GM23248 (cell line): ENCODE results near the gene NOS2. TPM values are rescaled to one million over a fixed set of nuclear protein-coding genes. Genes with fewer than 3 reads are reported as not detected.
"Not testable (repeated sequence)": the region's sequence is repeated elsewhere in the genome, so short reads cannot be mapped to it uniquely, and the experiment has no call there.

Source experiments
- DNase-seq: peaks from one replicate; pipeline ENCODE4 v3.0.0-alpha.2; 2015
- H2AFZ ChIP-seq: fragments of 200-600 bp; sonication (generic); 2 replicates; pipeline ENCODE4 v1.6.1; 2016; ENCODE audit warnings: antibody characterized with exemption
- H3F3A ChIP-seq: fragments of 200-600 bp; sonication (generic); 2 replicates; pipeline ENCODE4 v1.6.1; 2016; ENCODE audit warnings: mild to moderate bottlenecking, antibody characterized with exemption, mixed run types; ENCODE audit not compliant: insufficient read depth
- H3K27ac ChIP-seq: fragments of 200-600 bp; sonication (generic); 2 replicates; pipeline ENCODE4 v1.5.1; 2016; ENCODE audit warnings: mild to moderate bottlenecking
- H3K27me3 ChIP-seq: fragments of 200-600 bp; sonication (generic); replicated peaks from 2 replicates; pipeline ENCODE4 v1.6.1; 2016; ENCODE audit warnings: mild to moderate bottlenecking; ENCODE audit not compliant: insufficient read depth
- H3K36me3 ChIP-seq: fragments of 200-600 bp; sonication (generic); 2 replicates; pipeline ENCODE4 v1.6.1; 2016; ENCODE audit warnings: low read depth, mild to moderate bottlenecking
- H3K4me1 ChIP-seq: fragments of 200-600 bp; sonication (generic); 2 replicates; pipeline ENCODE4 v1.6.1; 2016; ENCODE audit warnings: mild to moderate bottlenecking; ENCODE audit not compliant: insufficient read depth
- H3K4me2 ChIP-seq: fragments of 200-600 bp; sonication (generic); one replicate; pipeline ENCODE4 v1.6.1; 2016; ENCODE audit warnings: mild to moderate bottlenecking; ENCODE audit not compliant: unreplicated experiment
- H3K4me3 ChIP-seq: fragments of 200-600 bp; sonication (generic); 2 replicates; pipeline ENCODE4 v1.5.1; 2016; ENCODE audit warnings: mild to moderate bottlenecking
- H3K79me2 ChIP-seq: fragments of 200-600 bp; sonication (generic); 2 replicates; pipeline ENCODE4 v1.6.1; 2016; ENCODE audit warnings: mild to moderate bottlenecking; ENCODE audit not compliant: insufficient read depth
- H3K9ac ChIP-seq: fragments of 200-600 bp; sonication (generic); 2 replicates; pipeline ENCODE4 v1.6.1; 2016; ENCODE audit warnings: mild to moderate bottlenecking
- H3K9me2 ChIP-seq: fragments of 200-600 bp; sonication (generic); 2 replicates; pipeline ENCODE4 v1.6.1; 2016; ENCODE audit warnings: mixed run types, mild to moderate bottlenecking, moderate library complexity; ENCODE audit not compliant: insufficient read depth
- H3K9me3 ChIP-seq: fragments of 200-600 bp; sonication (generic); one replicate; pipeline ENCODE4 v1.6.1; 2017; ENCODE audit warnings: low read depth
- H4K20me1 ChIP-seq: fragments of 200-600 bp; sonication (generic); 2 replicates; pipeline ENCODE4 v1.6.0; 2016; ENCODE audit not compliant: insufficient read depth
- EZH2 ChIP-seq: fragments of 200-600 bp; sonication (generic); IDR thresholded peaks from 2 replicates; pipeline ENCODE4 v1.6.1; 2018; ENCODE audit warnings: antibody characterized with exemption, mild to moderate bottlenecking; ENCODE audit not compliant: insufficient read depth, poor library complexity, severe bottlenecking
- EZH2phosphoT487 ChIP-seq: fragments of 200-600 bp; sonication (generic); IDR thresholded peaks from 2 replicates; pipeline ENCODE4 v1.6.1; 2018; ENCODE audit warnings: antibody characterized with exemption, moderate library complexity, mild to moderate bottlenecking, low read depth; ENCODE audit not compliant: insufficient read depth
- WGBS, 2 experiments: methylation state at CpG; one replicate each; pipeline ENCODE4 v1.1.6; 2015 to 2017; ENCODE audit warnings: low lambda C conversion rate in 2 of 2, low coverage in 1 of 2; ENCODE audit errors: missing lambda C conversion rate in 2 of 2; 5-methylcytosine and 5-hydroxymethylcytosine counted together
- in situ Hi-C: fragments of 300-500 bp; cut with MboI; formaldehyde crosslinking; loops from 2 replicates; pipeline ENCODE4 v1.15.0; 2020
- polyA plus RNA-seq: library from polyadenylated mRNA; unstranded; fragments of >200 nt; fragmentation: Nextera tagmentation; extraction: Ambion mirVana; gene quantifications from 2 replicates; pipeline ENCODE4 v1.2.1, GENCODE V29; 2016
- total RNA-seq: library from RNA; depleted of rRNA; stranded (reverse); fragments of >200 nt; shearing (Covaris generic); gene quantifications from 2 replicates; pipeline ENCODE4 v1.2.3, GENCODE V29; 2014

NOS2 gene
- total and polyA plus RNA-seq, 2 experiments from 2014 or later = not detected

DNA sequence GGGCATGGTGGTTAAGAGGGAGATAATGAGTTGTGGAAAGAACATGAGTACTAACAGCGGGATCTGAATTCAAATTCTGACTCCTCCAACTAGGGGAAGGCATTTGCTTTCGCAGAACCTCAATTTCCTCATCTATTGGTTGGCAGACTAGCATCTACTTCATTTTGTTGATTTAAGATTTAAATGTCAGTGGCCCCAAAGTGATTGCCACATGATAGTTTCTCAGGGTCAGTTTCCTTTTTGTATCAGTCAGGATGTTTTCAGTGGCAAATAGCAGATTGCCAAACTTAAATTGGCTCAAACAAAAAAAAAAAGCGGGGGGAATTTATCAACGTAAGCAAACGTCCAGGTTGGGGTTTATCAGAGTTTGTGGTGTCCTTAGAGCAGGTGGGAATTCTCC is 25.1 kb upstream of the NOS2 start:
- Histone ChIP-seq H4K20me1 (no peaks in the 10 kb centered on the region), H3K4me3 (no peak overlapping the region), H3K9ac (no peak overlapping the region), H3K9me2 (no peaks in the 10 kb centered on the region), H2AFZ (no peak overlapping the region), H3K27ac (no peak overlapping the region), H3K36me3 (no peaks in the 10 kb centered on the region), H3K27me3 (no peaks in the 10 kb centered on the region; the same call in 1 of the 2 replicates), H3K9me3 (no peaks in the 10 kb centered on the region), H3K4me2 (no peak overlapping the region), H3K4me1 (no peaks in the 10 kb centered on the region), H3F3A (no peaks in the 10 kb centered on the region), H3K79me2 (no peaks in the 10 kb centered on the region)
- TF ChIP-seq EZH2phosphoT487 (no peak), EZH2 (no peak)
- DNase-seq = no peak
- in situ Hi-C loops = no loop called here
- WGBS, 2 experiments = 41 to 46% methylated on average over 5 of the region's 5 CpGs

DNA sequence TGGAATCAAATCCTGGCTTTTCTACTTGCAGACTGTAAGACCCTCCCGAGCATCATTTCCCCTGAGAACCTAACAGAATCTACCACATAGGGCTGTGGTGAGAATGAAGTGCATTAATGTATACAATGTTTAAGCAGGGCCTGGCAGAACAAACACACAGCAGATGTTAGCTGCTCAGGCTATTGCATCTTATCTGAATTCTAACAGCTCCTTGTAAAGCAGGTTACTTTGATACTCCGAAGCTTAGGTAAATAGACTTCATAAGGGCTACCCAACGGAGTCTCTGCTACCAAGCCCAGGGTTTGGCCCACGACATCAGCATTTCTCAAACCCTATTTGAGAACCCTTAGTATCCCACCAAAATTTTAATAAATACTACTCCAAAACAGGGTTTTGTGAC is 24.4 kb upstream of the NOS2 start:
- Histone ChIP-seq H3K4me2 (no peak overlapping the region), H3K4me1 (no peaks in the 10 kb centered on the region), H3K36me3 (no peaks in the 10 kb centered on the region), H2AFZ (no peak overlapping the region), H4K20me1 (no peaks in the 10 kb centered on the region), H3K79me2 (no peaks in the 10 kb centered on the region), H3K9ac (no peak overlapping the region), H3F3A (no peaks in the 10 kb centered on the region), H3K9me2 (no peaks in the 10 kb centered on the region), H3K4me3 (no peak overlapping the region), H3K9me3 (no peaks in the 10 kb centered on the region), H3K27me3 (no peaks in the 10 kb centered on the region; the same call in 1 of the 2 replicates), H3K27ac (no peak overlapping the region)
- TF ChIP-seq EZH2 (no peak), EZH2phosphoT487 (no peak)
- 35 to 37% methylated on average over 4 of the region's 4 CpGs for WGBS, 2 experiments
- no peak for DNase-seq
- in situ Hi-C loops = no loop called here

DNA sequence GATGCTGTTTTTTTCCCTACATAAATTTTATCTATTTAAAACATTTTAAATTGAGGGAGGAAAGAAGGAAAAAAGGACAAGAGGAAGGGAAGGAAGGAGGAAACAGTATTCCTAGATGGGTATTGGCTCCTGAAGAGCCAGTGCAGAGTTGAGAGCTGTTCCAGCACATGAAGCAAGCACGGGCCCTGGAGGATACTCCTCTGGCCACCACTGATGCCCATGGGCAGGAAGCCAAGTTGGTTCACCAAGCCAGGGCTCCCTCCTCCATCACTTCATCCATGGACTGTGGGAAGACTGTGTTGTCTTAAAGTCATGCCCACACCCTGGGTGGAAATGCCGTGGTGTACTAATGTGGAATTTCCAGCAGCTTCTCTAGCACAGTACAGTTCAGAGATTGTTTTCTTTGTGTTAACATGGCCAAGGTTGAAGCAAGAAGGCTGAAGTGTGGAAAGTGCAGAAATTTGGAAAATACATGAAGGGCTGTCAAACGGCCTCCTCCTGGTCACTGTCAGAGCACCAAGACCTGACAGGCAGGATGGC is 23.9 kb upstream of the NOS2 start:
- Histone ChIP-seq H3K27ac (no peak overlapping the region), H3K4me3 (no peak overlapping the region), H3K9me3 (no peaks in the 10 kb centered on the region), H3K27me3 (no peaks in the 10 kb centered on the region; the same call in 1 of the 2 replicates), H3K9me2 (no peaks in the 10 kb centered on the region), H3K36me3 (no peaks in the 10 kb centered on the region), H3K4me2 (no peak overlapping the region), H2AFZ (no peak overlapping the region), H3K4me1 (no peaks in the 10 kb centered on the region), H4K20me1 (no peaks in the 10 kb centered on the region), H3K79me2 (no peaks in the 10 kb centered on the region), H3K9ac (no peak overlapping the region), H3F3A (no peaks in the 10 kb centered on the region)
- DNase-seq = no peak
- 35 to 58% methylated on average over 3 of the region's 3 CpGs for WGBS, 2 experiments
- in situ Hi-C loops = no loop called here
- TF ChIP-seq EZH2phosphoT487 (no peak), EZH2 (no peak)

- H3K27me3 ChIP-seq, H3K4me2 ChIP-seq, H2AFZ ChIP-seq, H3K36me3 ChIP-seq, H3K27ac ChIP-seq, H3K9ac ChIP-seq, DNase-seq, H3K79me2 ChIP-seq, H3K4me3 ChIP-seq, H3K9me3 ChIP-seq, H3K4me1 ChIP-seq, H3K9me2 ChIP-seq, H4K20me1 ChIP-seq, H3F3A ChIP-seq, in situ Hi-C loops: not testable (repeated sequence)
- WGBS, 2 experiments = 13 to 18% methylated on average over 10 of the region's 10 CpGs
Observed at GRCh38 chr17:27822108-27822507, 21.8 kb upstream of the NOS2 start.

GRCh38 chr17:27821318-27821717 is 21.0 kb upstream of the NOS2 start:
- H3K27ac ChIP-seq = no peak overlapping the region
- H3K9ac ChIP-seq = no peak overlapping the region
- H3K4me3 ChIP-seq = no peak overlapping the region
- no peaks in the 10 kb centered on the region for H3K36me3 ChIP-seq
- no peaks in the 10 kb centered on the region for H3F3A ChIP-seq
- no peaks in the 10 kb centered on the region for H3K79me2 ChIP-seq
- TF ChIP-seq EZH2 (no peak), EZH2phosphoT487 (no peak)
- WGBS, 2 experiments = 49% methylated on average over 3 of the region's 3 CpGs
- no peaks in the 10 kb centered on the region for H3K27me3 ChIP-seq
- in situ Hi-C loops = no loop called here
- H3K4me1 ChIP-seq = no peaks in the 10 kb centered on the region
- no peak overlapping the region for H3K4me2 ChIP-seq
- no peaks in the 10 kb centered on the region for H3K9me2 ChIP-seq
- no peak overlapping the region for H2AFZ ChIP-seq
- no peak for DNase-seq
- H4K20me1 ChIP-seq = no peaks in the 10 kb centered on the region
- no peaks in the 10 kb centered on the region for H3K9me3 ChIP-seq
